Renal cortex interstitium (tissue), 11 donors: ENCODE data around the gene ZNF276. TPM values are rescaled to one million over a fixed set of nuclear protein-coding genes. Genes with fewer than 3 reads are reported as not detected.

Source experiments
- DNase-seq, 11 donors: peaks; one replicate each; pipeline ENCODE4 v3.0.0-alpha.2; 2013; ENCODE audit warnings: low read depth in 9 of 11, low spot score in 4 of 11; ENCODE audit errors: extremely low read depth in 1 of 11
- polyA plus RNA-seq, 3 donors: library from polyadenylated mRNA; unstranded; fragments of 120-200 nt; gene quantifications; one replicate each; pipeline ENCODE4 v1.2.1, GENCODE V29; 2013; ENCODE audit not compliant: insufficient read length in 3 of 3

Gene ZNF276
- polyA plus RNA-seq, 3 donors = 24.3 to 34.7 (median 29.5) TPM

GRCh38 chr16:89729863-89730593 is 8.7 kb downstream of the ZNF276 start:
- DNase-seq = peak in 1 of 11 donors; percentile 7

GRCh38 chr16:89730610-89731234 is 9.4 kb downstream of the ZNF276 start:
- DNase-seq = no peak

GRCh38 chr16:89732142-89732917 is 11.0 kb downstream of the ZNF276 start:
- no peak for DNase-seq

- DNase-seq = no peak
Observed at GRCh38 chr16:89732918-89733242, 11.5 kb downstream of the ZNF276 start.

- no peak for DNase-seq
Observed at GRCh38 chr16:89733322-89733721, 12.0 kb downstream of the ZNF276 start.

- no peak for DNase-seq
Observed at GRCh38 chr16:89733792-89734191, 12.5 kb downstream of the ZNF276 start.

GRCh38 chr16:89736554-89736953 is 15.2 kb downstream of the ZNF276 start:
- no peak for DNase-seq

GRCh38 chr16:89737341-89738071 is 16.2 kb downstream of the ZNF276 start:
- DNase-seq = no peak

- no peak for DNase-seq
Observed at GRCh38 chr16:89738072-89738377, 16.7 kb downstream of the ZNF276 start.

- no peak for DNase-seq
Observed at GRCh38 chr16:89738538-89739317, 17.4 kb downstream of the ZNF276 start.

- no peak for DNase-seq
Observed at GRCh38 chr16:89739383-89739782, 18.0 kb downstream of the ZNF276 start.

- no peak for DNase-seq
Observed at GRCh38 chr16:89741342-89742014, 20.1 kb downstream of the ZNF276 start.

- DNase-seq = no peak
Observed at GRCh38 chr16:89742948-89743347, 21.6 kb downstream of the ZNF276 start.

- no peak for DNase-seq
Observed at GRCh38 chr16:89744813-89745212, 23.5 kb downstream of the ZNF276 start.

GRCh38 chr16:89746043-89746442 is 24.7 kb downstream of the ZNF276 start:
- DNase-seq = no peak

GRCh38 chr16:89748076-89748475 is 26.7 kb downstream of the ZNF276 start:
- no peak for DNase-seq

- DNase-seq = no peak
Observed at GRCh38 chr16:89748921-89749320, 27.6 kb downstream of the ZNF276 start.

GRCh38 chr16:89749637-89750036 is 28.3 kb downstream of the ZNF276 start:
- no peak for DNase-seq
